Vagina (tissue), 2 donors: ENCODE measurements around the gene LRGUK.

Experiments
- CTCF ChIP-seq, 3 experiments: fragments of 450-650 bp in 2 of 3; fragments of 200-600 bp in 1 of 3; sonication (generic) in 1 of 3; IDR thresholded peaks; one replicate each; pipeline ENCODE4 v1.5.1; 2017 to 2019; ENCODE audit warnings: antibody characterized with exemption in 3 of 3, mild to moderate bottlenecking in 2 of 3, moderate library complexity in 2 of 3
- POLR2A ChIP-seq, 2 donors: fragments of 450-650 bp; IDR thresholded peaks; one replicate each; pipeline ENCODE4 v1.6.1; 2017; ENCODE audit warnings: antibody characterized with exemption in 2 of 2, mild to moderate bottlenecking in 2 of 2, moderate library complexity in 2 of 2

- no peak for TF ChIP-seq CTCF (IDR thresholded peaks at IDR 0.05)
- no peak for TF ChIP-seq POLR2A (IDR thresholded peaks at IDR 0.05)
These were observed 62.4 kb downstream of the LRGUK start for GRCh38 chr7:134189559-134189958.
